HEK293 (cell line): ENCODE measurements around the gene MARCHF9.
A peak's percentile ranks its signal among the peaks of the same experiment; 100 is the strongest.

Experiments
- CTCF ChIP-seq: fragments of 450-650 bp; formaldehyde crosslinking; IDR thresholded peaks from 2 replicates; pipeline ENCODE4 v1.5.1; 2016; ENCODE audit warnings: missing biosample characterization, missing genetic modification characterization
- REST ChIP-seq: fragments of 450-650 bp; formaldehyde crosslinking; IDR thresholded peaks from 2 replicates; pipeline ENCODE4 v1.5.1; 2016; ENCODE audit warnings: missing biosample characterization, missing genetic modification characterization
- ZBTB44 ChIP-seq: fragments of 450-650 bp; IDR thresholded peaks from 2 replicates; pipeline ENCODE4 v1.5.1; 2018; ENCODE audit warnings: missing biosample characterization, mild to moderate bottlenecking, missing genetic modification characterization
- ZNF501 ChIP-seq: fragments of 450-650 bp; formaldehyde crosslinking; IDR thresholded peaks from 2 replicates; pipeline ENCODE4 v1.5.1; 2016; ENCODE audit warnings: missing biosample characterization, missing genetic modification characterization
- ZNF785 ChIP-seq: fragments of 450-650 bp; formaldehyde crosslinking; IDR thresholded peaks from 2 replicates; pipeline ENCODE4 v1.5.1; 2016; ENCODE audit warnings: missing biosample characterization, missing genetic modification characterization

GRCh38 chr12:57735952-57736740 is 18.8 kb upstream of the MARCHF9 start:
- no peak for TF ChIP-seq REST (tag by site-specific recombination)
- TF ChIP-seq ZNF501: no peak
- TF ChIP-seq CTCF (tag by site-specific recombination): peak; percentile 77
- TF ChIP-seq ZNF785 (tag by site-specific recombination): no peak
- no peak for TF ChIP-seq ZBTB44 (tag by site-specific recombination)
